Neural progenitor cell (in vitro differentiated cells): ENCODE data around the gene SPRED3. TPM values are rescaled to one million over a fixed set of nuclear protein-coding genes. Genes with fewer than 3 reads are reported as not detected.

Experiments
- DNase-seq: peaks from one replicate; pipeline ENCODE4 v3.0.0-alpha.2; 2016; ENCODE audit warnings: low spot score
- H2AFZ ChIP-seq: fragments of 200-600 bp; sonication (generic); replicated peaks from 2 replicates; pipeline ENCODE4 v1.6.1; 2016; ENCODE audit warnings: antibody characterized with exemption
- H3F3A ChIP-seq: fragments of 200-600 bp; sonication (generic); 2 replicates; pipeline ENCODE4 v1.6.1; 2016; ENCODE audit warnings: antibody characterized with exemption, low read depth
- H3K27ac ChIP-seq: fragments of 200-600 bp; sonication (generic); 2 replicates; pipeline ENCODE4 v1.5.1; 2016; ENCODE audit warnings: mild to moderate bottlenecking
- H3K27me3 ChIP-seq: fragments of 200-600 bp; sonication (generic); 2 replicates; pipeline ENCODE4 v1.6.1; 2016; ENCODE audit warnings: mild to moderate bottlenecking, moderate library complexity
- H3K36me3 ChIP-seq: fragments of 200-600 bp; sonication (generic); 2 replicates; pipeline ENCODE4 v1.5.1; 2016
- H3K4me1 ChIP-seq: fragments of 200-600 bp; sonication (generic); 2 replicates; pipeline ENCODE4 v1.6.1; 2016; ENCODE audit warnings: mixed run types
- H3K4me2 ChIP-seq: fragments of 200-600 bp; sonication (generic); 2 replicates; pipeline ENCODE4 v1.6.1; 2016
- H3K4me3 ChIP-seq: fragments of 200-600 bp; sonication (generic); 2 replicates; pipeline ENCODE4 v1.5.1; 2016
- H3K79me2 ChIP-seq: fragments of 200-600 bp; sonication (generic); 2 replicates; pipeline ENCODE4 v1.6.1; 2016; ENCODE audit warnings: low read depth
- H3K9ac ChIP-seq: fragments of 200-600 bp; sonication (generic); 2 replicates; pipeline ENCODE4 v1.6.1; 2016
- H3K9me3 ChIP-seq: fragments of 200-600 bp; sonication (generic); 2 replicates; pipeline ENCODE4 v1.5.1; 2016; ENCODE audit warnings: low read depth
- H4K20me1 ChIP-seq: fragments of 200-600 bp; sonication (generic); 2 replicates; pipeline ENCODE4 v1.6.1; 2016; ENCODE audit warnings: low read depth
- H3K27ac Mint-ChIP-seq: 3 replicates; pipeline ENCODE4 v1.8.0; 2021; ENCODE audit warnings: mixed read lengths
- H3K27me3 Mint-ChIP-seq: 2 replicates; pipeline ENCODE4 v1.8.0; 2022; ENCODE audit warnings: low read depth, mild to moderate bottlenecking, inconsistent platforms, moderate library complexity, mixed read lengths; ENCODE audit not compliant: insufficient read depth
- H3K36me3 Mint-ChIP-seq: 3 replicates; pipeline ENCODE4 v1.8.0; 2021; ENCODE audit warnings: mixed read lengths
- H3K4me1 Mint-ChIP-seq: 3 replicates; pipeline ENCODE4 v1.8.0; 2021; ENCODE audit warnings: mixed read lengths
- H3K4me3 Mint-ChIP-seq: 3 replicates; pipeline ENCODE4 v1.8.0; 2021; ENCODE audit warnings: mild to moderate bottlenecking, moderate library complexity, mixed read lengths
- H3K9me3 Mint-ChIP-seq: 3 replicates; pipeline ENCODE4 v1.8.0; 2020; ENCODE audit warnings: mixed read lengths
- EZH2 ChIP-seq: fragments of 200-600 bp; sonication (generic); IDR thresholded peaks from 2 replicates; pipeline ENCODE4 v1.6.1; 2017; ENCODE audit warnings: antibody characterized with exemption, mild to moderate bottlenecking, moderate library complexity
- EZH2phosphoT487 ChIP-seq: fragments of 200-600 bp; sonication (generic); IDR thresholded peaks from 2 replicates; pipeline ENCODE4 v1.6.1; 2017; ENCODE audit warnings: antibody characterized with exemption
- total RNA-seq: library from RNA; depleted of rRNA; stranded (reverse); fragments of >200 nt; gene quantifications from 2 replicates; pipeline ENCODE4 v1.2.3, GENCODE V29; 2015; ENCODE audit warnings: low replicate concordance
- TF ChIP-seq, protein P1 (sequence below): fragments of 200-600 bp; sonication (generic); IDR thresholded peaks from 2 replicates; pipeline ENCODE4 v1.5.1; 2017; ENCODE audit warnings: antibody characterized with exemption, mild to moderate bottlenecking

The SPRED3 gene
- total RNA-seq, 1 donor from 2014 or later, result 0.99 TPM

DNA sequence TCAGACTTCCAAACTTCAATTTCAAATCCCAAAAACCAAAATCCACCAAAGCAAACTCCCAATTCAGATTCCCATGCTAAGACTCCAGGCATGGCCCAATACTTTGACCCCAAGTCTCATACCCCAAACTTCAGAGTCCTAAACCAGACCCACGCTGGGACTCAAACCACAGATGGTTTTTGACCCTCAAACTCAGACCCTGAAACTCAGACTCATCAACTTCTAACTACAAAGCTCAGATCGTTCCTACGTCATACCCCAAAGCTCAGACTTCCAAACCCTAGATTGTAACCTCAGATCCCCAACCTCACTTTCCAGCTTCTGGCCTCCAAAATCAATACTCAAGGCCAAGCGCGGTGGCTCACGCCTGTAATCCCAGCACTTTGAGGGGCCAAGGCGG is 56.9 kb downstream of the SPRED3 start:
- TF ChIP-seq EZH2phosphoT487 (no peak), EZH2 (no peak)
- TF ChIP-seq, protein P1, sequence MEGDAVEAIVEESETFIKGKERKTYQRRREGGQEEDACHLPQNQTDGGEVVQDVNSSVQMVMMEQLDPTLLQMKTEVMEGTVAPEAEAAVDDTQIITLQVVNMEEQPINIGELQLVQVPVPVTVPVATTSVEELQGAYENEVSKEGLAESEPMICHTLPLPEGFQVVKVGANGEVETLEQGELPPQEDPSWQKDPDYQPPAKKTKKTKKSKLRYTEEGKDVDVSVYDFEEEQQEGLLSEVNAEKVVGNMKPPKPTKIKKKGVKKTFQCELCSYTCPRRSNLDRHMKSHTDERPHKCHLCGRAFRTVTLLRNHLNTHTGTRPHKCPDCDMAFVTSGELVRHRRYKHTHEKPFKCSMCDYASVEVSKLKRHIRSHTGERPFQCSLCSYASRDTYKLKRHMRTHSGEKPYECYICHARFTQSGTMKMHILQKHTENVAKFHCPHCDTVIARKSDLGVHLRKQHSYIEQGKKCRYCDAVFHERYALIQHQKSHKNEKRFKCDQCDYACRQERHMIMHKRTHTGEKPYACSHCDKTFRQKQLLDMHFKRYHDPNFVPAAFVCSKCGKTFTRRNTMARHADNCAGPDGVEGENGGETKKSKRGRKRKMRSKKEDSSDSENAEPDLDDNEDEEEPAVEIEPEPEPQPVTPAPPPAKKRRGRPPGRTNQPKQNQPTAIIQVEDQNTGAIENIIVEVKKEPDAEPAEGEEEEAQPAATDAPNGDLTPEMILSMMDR, result no peak
- H3K9ac ChIP-seq, result no peak overlapping the region
- Mint-ChIP-seq H3K9me3 (no peaks in the 10 kb centered on the region), H3K4me1 (peaks cover 6% of the 10 kb centered on the region), H3K4me3 (peak overlapping the region; percentile 0), H3K36me3 (no peaks in the 10 kb centered on the region), H3K27me3 (peaks cover 9% of the 10 kb centered on the region), H3K27ac (no peak overlapping the region)
- H3K4me2 ChIP-seq, result no peak overlapping the region
- H3K27me3 ChIP-seq, result no peaks in the 10 kb centered on the region
- H3K36me3 ChIP-seq, result no peaks in the 10 kb centered on the region
- H4K20me1 ChIP-seq, result no peaks in the 10 kb centered on the region
- no peak for DNase-seq
- no peaks in the 10 kb centered on the region for H3K9me3 ChIP-seq
- H2AFZ ChIP-seq, result no peak overlapping the region
- no peak overlapping the region for H3K27ac ChIP-seq
- H3K79me2 ChIP-seq, result no peaks in the 10 kb centered on the region
- H3F3A ChIP-seq, result no peaks in the 10 kb centered on the region
- peaks cover 4% of the 10 kb centered on the region for H3K4me1 ChIP-seq
- no peak overlapping the region for H3K4me3 ChIP-seq

DNA sequence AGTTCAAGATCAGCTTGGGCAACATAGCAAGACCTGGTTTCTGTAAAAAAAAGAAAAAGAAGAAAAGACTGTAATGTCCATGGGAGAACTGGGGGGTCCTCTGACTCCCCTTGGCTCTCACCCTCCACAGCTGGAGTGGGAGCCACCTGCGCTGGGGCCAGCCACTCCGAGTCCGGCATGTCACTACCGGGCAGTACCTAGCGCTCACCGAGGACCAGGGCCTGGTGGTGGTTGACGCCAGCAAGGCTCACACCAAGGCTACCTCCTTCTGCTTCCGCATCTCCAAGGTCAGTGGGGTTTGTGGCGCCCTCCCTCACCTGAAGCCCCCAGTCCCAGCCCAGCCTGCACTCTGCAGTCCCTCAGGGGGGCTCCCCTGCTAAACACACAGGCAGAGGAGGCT is 59.7 kb downstream of the SPRED3 start:
- Mint-ChIP-seq H3K9me3 (no peaks in the 10 kb centered on the region), H3K36me3 (no peaks in the 10 kb centered on the region), H3K4me3 (no peak overlapping the region), H3K4me1 (no peaks in the 10 kb centered on the region), H3K27ac (peak overlapping the region; percentile 59), H3K27me3 (peaks cover 8% of the 10 kb centered on the region)
- Histone ChIP-seq H3K4me3 (no peak overlapping the region), H3K27me3 (no peaks in the 10 kb centered on the region), H3K4me1 (no peaks in the 10 kb centered on the region), H3K9me3 (no peaks in the 10 kb centered on the region), H3K4me2 (no peak overlapping the region), H4K20me1 (no peaks in the 10 kb centered on the region), H3K27ac (no peak overlapping the region), H2AFZ (no peak overlapping the region), H3K36me3 (no peaks in the 10 kb centered on the region), H3F3A (no peaks in the 10 kb centered on the region), H3K9ac (no peak overlapping the region), H3K79me2 (no peaks in the 10 kb centered on the region)
- no peak for DNase-seq
- TF ChIP-seq EZH2, result no peak
- TF ChIP-seq EZH2phosphoT487, result no peak
- TF ChIP-seq, protein P1, result no peak

Other genes starting within 250 kb of the SPRED3 start
- 3.4 and 6.5 TPM in 2 replicates for gene DPF1, start 164.5 kb upstream of the SPRED3 start, total RNA-seq
- gene PPP1R14A, start 132.3 kb upstream of the SPRED3 start, total RNA-seq, result 2.0 and 4.2 TPM in 2 replicates
- gene SPINT2, start 124.1 kb upstream of the SPRED3 start, total RNA-seq, result 71.0 and 177 TPM in 2 replicates
- not detected in 2 replicates for gene C19orf33, start 84.4 kb upstream of the SPRED3 start, total RNA-seq
- gene YIF1B, start 72.8 kb upstream of the SPRED3 start, total RNA-seq, result 38.1 and 92.9 TPM in 2 replicates
- 0.92 and 2.5 TPM in 2 replicates for gene KCNK6, start 68.9 kb upstream of the SPRED3 start, total RNA-seq
- gene CATSPERG, start 52.9 kb upstream of the SPRED3 start, total RNA-seq, result 1.4 and 5.5 TPM in 2 replicates
- gene PSMD8, start 14.1 kb upstream of the SPRED3 start, total RNA-seq, result 119 and 196 TPM in 2 replicates
- 1.0 TPM in 1 of 2 replicates, not detected in the other for gene GGN, start 663 bp upstream of the SPRED3 start, total RNA-seq
- 3.5 and 13.2 TPM in 2 replicates for gene FAM98C, start 14.4 kb downstream of the SPRED3 start, total RNA-seq
- 0.09 TPM in 1 of 2 replicates, not detected in the other for gene RASGRP4, start 37.5 kb downstream of the SPRED3 start, total RNA-seq
- 0.60 and 2.2 TPM in 2 replicates for gene RYR1, start 45.0 kb downstream of the SPRED3 start, total RNA-seq
- 1.9 and 3.6 TPM in 2 replicates for gene MAP4K1, start 229.3 kb downstream of the SPRED3 start, total RNA-seq
- 261 and 432 TPM in 2 replicates for gene EIF3K, start 230.5 kb downstream of the SPRED3 start, total RNA-seq